CD4-positive, alpha-beta T cell treated with Interleukin-6 for 4 hours (primary cell): ENCODE results near the gene MRPL44.

Experiments used
- DNase-seq: peaks from one replicate; pipeline ENCODE4 v3.0.0-alpha.2; 2020; ENCODE audit warnings: mixed read lengths

MRPL44 gene

DNA sequence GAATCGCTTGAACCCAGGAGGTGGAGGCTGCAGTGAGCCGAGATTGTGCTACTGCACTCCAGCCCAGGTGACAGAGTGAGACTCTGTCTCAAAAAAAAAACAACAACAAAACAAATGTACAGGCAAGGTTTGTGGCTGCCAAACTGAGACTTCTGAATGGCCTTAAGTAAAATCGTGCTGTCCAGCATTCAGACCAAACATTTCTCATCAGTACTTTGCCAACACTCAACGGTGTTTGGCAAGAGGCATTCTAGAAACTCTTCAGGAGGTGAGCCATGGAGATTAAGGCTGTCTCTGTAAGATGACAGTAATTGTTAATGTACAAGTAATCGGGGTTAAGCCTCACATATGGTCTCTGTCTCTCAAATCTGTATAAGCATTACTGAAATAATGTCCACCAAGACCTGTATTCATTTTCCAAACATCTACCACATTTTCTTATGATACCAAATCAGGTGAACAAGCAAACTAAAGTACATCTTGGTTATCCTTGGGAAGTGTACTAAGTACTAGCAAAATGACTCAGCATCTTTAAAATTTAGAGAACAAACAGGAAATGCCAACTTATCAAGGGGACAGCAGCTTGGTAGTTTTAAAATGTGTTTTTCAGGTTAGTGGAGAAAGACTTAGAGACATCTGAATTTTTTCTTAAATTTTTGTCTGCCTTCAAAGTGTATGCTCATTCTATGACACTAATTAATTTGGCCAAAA, 52.5 kb downstream of the MRPL44 start:
- no peak for DNase-seq

DNA sequence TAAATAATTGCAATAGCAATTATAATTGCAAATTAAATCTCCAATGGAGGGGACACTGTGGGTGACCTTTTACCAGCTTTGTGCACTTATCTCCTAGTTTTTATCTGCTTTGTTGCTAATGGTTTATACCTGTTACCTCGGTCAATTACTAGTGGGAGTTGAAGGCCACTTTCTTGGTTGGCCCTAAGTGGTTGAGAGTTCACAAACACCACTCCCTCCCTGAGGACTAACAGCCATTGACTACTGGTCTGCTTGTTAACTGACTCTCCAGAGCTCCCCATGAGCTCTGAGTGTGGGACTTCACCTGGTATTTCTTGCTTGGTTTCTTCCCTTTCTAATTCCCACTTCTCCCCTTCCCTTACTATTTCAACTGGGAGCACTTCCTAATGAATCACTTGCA, 54.6 kb downstream of the MRPL44 start:
- no peak for DNase-seq

GRCh38 chr2:224014336-224014735, 57.1 kb downstream of the MRPL44 start:
- DNase-seq: no peak

DNA sequence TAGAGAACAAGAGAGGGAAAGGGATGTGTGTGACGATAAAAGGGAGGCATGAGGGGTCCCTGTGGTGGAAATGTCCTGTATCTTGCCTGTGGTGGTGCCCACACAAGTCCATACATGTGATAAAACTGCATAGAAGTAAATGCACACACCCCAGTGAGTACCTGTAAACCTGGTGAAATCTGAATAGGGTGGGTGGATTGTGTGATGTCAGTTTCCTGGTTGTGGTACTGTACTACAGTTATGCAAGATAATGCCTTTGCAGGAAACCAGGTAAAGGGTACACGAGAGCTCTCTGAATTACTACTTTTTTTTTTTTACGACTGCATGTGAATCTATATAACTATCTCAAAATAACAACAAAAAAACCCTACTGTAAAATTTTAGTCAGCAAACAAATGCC, 59.7 kb downstream of the MRPL44 start:
- DNase-seq: no peak
